Panc1 (cell line): Measurements from ENCODE around the gene NKX2-2. TPM values are rescaled to one million over a fixed set of nuclear protein-coding genes. Genes with fewer than 3 reads are reported as not detected.

Experiments used
- ATAC-seq: fragments of 200-7000 bp; cut with Tn5 transposase; 2 replicates; pipeline ENCODE4 v1.9.1; 2020; ENCODE audit warnings: mild to moderate bottlenecking, moderate library complexity
- BruUV-seq: library from RNA; stranded (reverse); fragments of 400-500 nt; replicated peaks from 2 replicates; lab custom pipeline; 2021; lab: Mats Ljungman, UMichigan
- CTCF ChIA-PET: fragments of 300-600 bp; sonication (Branson Sonifier 250); formaldehyde crosslinking; loops from one replicate; lab custom pipeline; 2022; ENCODE audit warnings: antibody characterized with exemption; lab: Charles Lee
- POLR2A ChIA-PET: fragments of 300-600 bp; sonication (Branson Sonifier 250); formaldehyde crosslinking; loops from one replicate; lab custom pipeline; 2022; ENCODE audit warnings: antibody characterized with exemption; lab: Charles Lee
- DNase-seq: peaks from one replicate; pipeline ENCODE4 v3.0.0-alpha.2; 2010; ENCODE audit warnings: low read depth, low spot score
- H3K27ac ChIP-seq: 2 replicates; pipeline ENCODE4 v1.5.1; 2011; ENCODE audit warnings: mild to moderate bottlenecking, low read length, inconsistent platforms
- H3K27me3 ChIP-seq: fragments of 200-500 bp; sonication (Bioruptor generic); 2 replicates; pipeline ENCODE4 v1.6.0; 2014; ENCODE audit warnings: low read length, inconsistent platforms; ENCODE audit not compliant: control insufficient read depth, insufficient read depth
- H3K36me3 ChIP-seq: fragments of 200-500 bp; sonication (Bioruptor generic); 2 replicates; pipeline ENCODE4 v1.5.1; 2014; ENCODE audit warnings: inconsistent platforms, mild to moderate bottlenecking, low read length, moderate library complexity; ENCODE audit not compliant: control insufficient read depth, insufficient read depth
- H3K4me1 ChIP-seq: 2 replicates; pipeline ENCODE4 v1.5.1; 2011; ENCODE audit warnings: inconsistent platforms, mild to moderate bottlenecking, low read length, moderate library complexity; ENCODE audit not compliant: control insufficient read depth, insufficient read depth
- H3K4me3 ChIP-seq, 2 experiments: 2 replicates each; pipeline ENCODE4 v1.5.1; 2011 to 2012; ENCODE audit warnings: low read depth in 2 of 2, low read length in 2 of 2, mild to moderate bottlenecking in 2 of 2, inconsistent platforms in 1 of 2, moderate library complexity in 1 of 2
- H3K9me3 ChIP-seq: fragments of 200-500 bp; sonication (Bioruptor generic); 2 replicates; pipeline ENCODE4 v1.5.1; 2014; ENCODE audit warnings: low read depth, mild to moderate bottlenecking, inconsistent platforms, low read length, moderate library complexity; ENCODE audit not compliant: control insufficient read depth, insufficient read depth
- POLR2AphosphoS5 ChIP-seq: IDR thresholded peaks from 2 replicates; pipeline ENCODE4 v1.6.1; 2012; ENCODE audit warnings: mild to moderate bottlenecking, low read depth, low read length, moderate library complexity
- SIN3A ChIP-seq: IDR thresholded peaks from 2 replicates; pipeline ENCODE4 v1.6.1; 2012; ENCODE audit warnings: low read depth, mild to moderate bottlenecking, low read length, moderate library complexity, borderline replicate concordance; ENCODE audit not compliant: insufficient read depth
- TCF7L2 ChIP-seq: IDR thresholded peaks from 2 replicates; pipeline ENCODE4 v1.6.1; 2011; ENCODE audit warnings: mild to moderate bottlenecking, low read depth, low read length, inconsistent platforms
- in situ Hi-C: cut with HindIII; loops from 2 replicates; pipeline ENCODE4 v1.10.0; 2016; ENCODE audit warnings: low sequenced_read_pairs, low pct_unique_long_range_greater_than_20kb
- intact Hi-C: fragments of 100-400 bp; cut with micrococcal nuclease; formaldehyde crosslinking; loops from one replicate; pipeline ENCODE4 v1.10.0; 2022; ENCODE audit not compliant: unreplicated experiment
- total RNA-seq: library from RNA; stranded (reverse); gene quantifications from one replicate; pipeline ENCODE4 v1.2.1, GENCODE V29; 2021; ENCODE audit not compliant: unreplicated experiment
- TF ChIP-seq, protein P1 (sequence below): fragments of 450-650 bp; IDR thresholded peaks from 2 replicates; pipeline ENCODE4 v1.5.1; 2017; ENCODE audit warnings: mild to moderate bottlenecking
- TF ChIP-seq, protein P2 (sequence below), 2 experiments: IDR thresholded peaks; 2 replicates each; pipeline ENCODE4 v1.6.1; 2011 to 2012; ENCODE audit warnings: low read depth in 2 of 2, control low read depth in 1 of 2, low read length in 1 of 2, mild to moderate bottlenecking in 1 of 2, moderate library complexity in 1 of 2; ENCODE audit not compliant: insufficient read depth in 1 of 2

NKX2-2 gene
- total RNA-seq, 1 experiment from 2014 or later, result not detected

DNA sequence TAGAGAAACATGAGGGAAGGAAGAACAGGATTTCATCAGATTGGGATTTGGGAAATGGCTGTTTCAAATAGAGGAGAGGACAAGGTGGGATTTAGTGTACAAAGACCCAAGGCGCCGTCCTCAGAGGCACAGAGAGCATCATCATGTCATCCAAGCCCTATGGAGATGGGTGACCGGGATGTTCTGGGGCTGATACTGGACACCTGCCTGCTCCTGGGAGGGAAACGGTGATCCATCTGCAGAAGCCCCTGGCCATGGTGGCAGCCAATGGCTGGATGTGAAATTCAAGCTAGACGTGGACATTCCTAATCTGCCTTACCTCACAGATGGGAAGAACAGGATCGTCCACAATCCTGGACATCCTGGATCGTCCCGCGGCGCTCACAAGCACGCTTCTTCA lies 12.7 kb downstream of the NKX2-2 start:
- no peaks in the 10 kb centered on the region for H3K9me3 ChIP-seq
- no peaks in the 10 kb centered on the region for H3K36me3 ChIP-seq
- H3K4me3 ChIP-seq, result no peak overlapping the region
- no peak overlapping the region for H3K27ac ChIP-seq
- TF ChIP-seq, protein P1, sequence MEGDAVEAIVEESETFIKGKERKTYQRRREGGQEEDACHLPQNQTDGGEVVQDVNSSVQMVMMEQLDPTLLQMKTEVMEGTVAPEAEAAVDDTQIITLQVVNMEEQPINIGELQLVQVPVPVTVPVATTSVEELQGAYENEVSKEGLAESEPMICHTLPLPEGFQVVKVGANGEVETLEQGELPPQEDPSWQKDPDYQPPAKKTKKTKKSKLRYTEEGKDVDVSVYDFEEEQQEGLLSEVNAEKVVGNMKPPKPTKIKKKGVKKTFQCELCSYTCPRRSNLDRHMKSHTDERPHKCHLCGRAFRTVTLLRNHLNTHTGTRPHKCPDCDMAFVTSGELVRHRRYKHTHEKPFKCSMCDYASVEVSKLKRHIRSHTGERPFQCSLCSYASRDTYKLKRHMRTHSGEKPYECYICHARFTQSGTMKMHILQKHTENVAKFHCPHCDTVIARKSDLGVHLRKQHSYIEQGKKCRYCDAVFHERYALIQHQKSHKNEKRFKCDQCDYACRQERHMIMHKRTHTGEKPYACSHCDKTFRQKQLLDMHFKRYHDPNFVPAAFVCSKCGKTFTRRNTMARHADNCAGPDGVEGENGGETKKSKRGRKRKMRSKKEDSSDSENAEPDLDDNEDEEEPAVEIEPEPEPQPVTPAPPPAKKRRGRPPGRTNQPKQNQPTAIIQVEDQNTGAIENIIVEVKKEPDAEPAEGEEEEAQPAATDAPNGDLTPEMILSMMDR, result no peak
- TF ChIP-seq SIN3A, result no peak
- no peak for TF ChIP-seq POLR2AphosphoS5
- TF ChIP-seq TCF7L2, result no peak
- TF ChIP-seq, protein P2, sequence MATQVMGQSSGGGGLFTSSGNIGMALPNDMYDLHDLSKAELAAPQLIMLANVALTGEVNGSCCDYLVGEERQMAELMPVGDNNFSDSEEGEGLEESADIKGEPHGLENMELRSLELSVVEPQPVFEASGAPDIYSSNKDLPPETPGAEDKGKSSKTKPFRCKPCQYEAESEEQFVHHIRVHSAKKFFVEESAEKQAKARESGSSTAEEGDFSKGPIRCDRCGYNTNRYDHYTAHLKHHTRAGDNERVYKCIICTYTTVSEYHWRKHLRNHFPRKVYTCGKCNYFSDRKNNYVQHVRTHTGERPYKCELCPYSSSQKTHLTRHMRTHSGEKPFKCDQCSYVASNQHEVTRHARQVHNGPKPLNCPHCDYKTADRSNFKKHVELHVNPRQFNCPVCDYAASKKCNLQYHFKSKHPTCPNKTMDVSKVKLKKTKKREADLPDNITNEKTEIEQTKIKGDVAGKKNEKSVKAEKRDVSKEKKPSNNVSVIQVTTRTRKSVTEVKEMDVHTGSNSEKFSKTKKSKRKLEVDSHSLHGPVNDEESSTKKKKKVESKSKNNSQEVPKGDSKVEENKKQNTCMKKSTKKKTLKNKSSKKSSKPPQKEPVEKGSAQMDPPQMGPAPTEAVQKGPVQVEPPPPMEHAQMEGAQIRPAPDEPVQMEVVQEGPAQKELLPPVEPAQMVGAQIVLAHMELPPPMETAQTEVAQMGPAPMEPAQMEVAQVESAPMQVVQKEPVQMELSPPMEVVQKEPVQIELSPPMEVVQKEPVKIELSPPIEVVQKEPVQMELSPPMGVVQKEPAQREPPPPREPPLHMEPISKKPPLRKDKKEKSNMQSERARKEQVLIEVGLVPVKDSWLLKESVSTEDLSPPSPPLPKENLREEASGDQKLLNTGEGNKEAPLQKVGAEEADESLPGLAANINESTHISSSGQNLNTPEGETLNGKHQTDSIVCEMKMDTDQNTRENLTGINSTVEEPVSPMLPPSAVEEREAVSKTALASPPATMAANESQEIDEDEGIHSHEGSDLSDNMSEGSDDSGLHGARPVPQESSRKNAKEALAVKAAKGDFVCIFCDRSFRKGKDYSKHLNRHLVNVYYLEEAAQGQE (IDR thresholded peaks at IDR 0.05; ENCODE audit: insufficient read depth in 1 of 2, low read depth in 2 of 2, low read length in 1 of 2), result no peak
- DNase-seq, result no peak
- in situ Hi-C loops (no loop called here), intact Hi-C loops (loop anchor here (5.0 to 10.0 kb wide), 3 partner anchors 264 to 666 kb away; no protein-coding TSS in a partner anchor)
- ChIA-PET CTCF (no interaction called here), POLR2A (no interaction called here)
- ATAC-seq, result no peak
- no peaks in the 10 kb centered on the region for H3K4me1 ChIP-seq
- no TSS peak for BruUV-seq
- peaks cover 5% of the 10 kb centered on the region for H3K27me3 ChIP-seq

DNA sequence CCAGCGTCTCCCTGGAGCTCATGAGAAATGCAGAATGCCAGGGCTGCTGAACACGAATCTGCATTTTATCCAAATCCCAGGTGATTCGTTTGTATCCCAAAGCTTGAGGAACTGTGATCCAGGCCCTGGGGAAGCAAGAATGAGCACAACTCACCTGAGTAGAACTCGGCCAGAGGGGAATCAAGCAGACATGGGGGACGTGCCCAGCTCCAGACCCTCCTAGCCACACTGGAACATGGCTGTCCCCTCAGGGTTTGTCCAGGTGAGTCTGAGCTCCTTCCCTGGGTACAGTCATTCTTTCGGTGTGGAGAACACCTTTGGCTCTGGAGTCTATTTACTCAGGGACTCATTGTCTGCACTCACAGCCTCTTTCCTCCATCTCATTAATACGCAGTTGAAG lies 13.3 kb downstream of the NKX2-2 start:
- ChIA-PET POLR2A (no interaction called here), CTCF (no interaction called here)
- no peak overlapping the region for H3K27ac ChIP-seq
- no peaks in the 10 kb centered on the region for H3K4me1 ChIP-seq
- ATAC-seq (no peak), DNase-seq (no peak)
- peaks cover 5% of the 10 kb centered on the region for H3K27me3 ChIP-seq
- H3K4me3 ChIP-seq, result no peak overlapping the region
- no peaks in the 10 kb centered on the region for H3K9me3 ChIP-seq
- intact Hi-C loops, result loop anchor here (5.0 to 10.0 kb wide), 3 partner anchors 263 to 666 kb away; no protein-coding TSS in a partner anchor
- TF ChIP-seq, protein P1, result no peak
- no peak for TF ChIP-seq POLR2AphosphoS5
- TF ChIP-seq TCF7L2, result no peak
- TF ChIP-seq, protein P2 (IDR thresholded peaks at IDR 0.05; ENCODE audit: insufficient read depth in 1 of 2, low read depth in 2 of 2, low read length in 1 of 2), result no peak
- no peak for TF ChIP-seq SIN3A
- no peaks in the 10 kb centered on the region for H3K36me3 ChIP-seq
- in situ Hi-C loops, result no loop called here
- BruUV-seq, result no TSS peak
